HG03457 (cell line): Measurements from ENCODE around the gene PRKG1.

Source experiments
- ATAC-seq: cut with Tn5 transposase; IDR thresholded peaks from one replicate; pipeline ENCODE4 v1.9.1; 2021; ENCODE audit warnings: moderate number of reproducible peaks; ENCODE audit not compliant: unreplicated experiment

Gene PRKG1

GRCh38 chr10:51629934-51630639, 555.8 kb downstream of the PRKG1 start:
- no peak for ATAC-seq

GRCh38 chr10:51630640-51631005, 556.3 kb downstream of the PRKG1 start:
- no peak for ATAC-seq

GRCh38 chr10:51635436-51635835, 561.1 kb downstream of the PRKG1 start:
- ATAC-seq: no peak

GRCh38 chr10:51638211-51638610, 563.9 kb downstream of the PRKG1 start:
- no peak for ATAC-seq

GRCh38 chr10:51638737-51639136, 564.5 kb downstream of the PRKG1 start:
- ATAC-seq: no peak

GRCh38 chr10:51640120-51640819, 566.0 kb downstream of the PRKG1 start:
- ATAC-seq: no peak

GRCh38 chr10:51642581-51642980, 568.3 kb downstream of the PRKG1 start:
- no peak for ATAC-seq

- no peak for ATAC-seq
Observed at GRCh38 chr10:51643734-51644133, 569.4 kb downstream of the PRKG1 start.

GRCh38 chr10:51649064-51649463, 574.8 kb downstream of the PRKG1 start:
- no peak for ATAC-seq

GRCh38 chr10:51651063-51651462, 576.8 kb downstream of the PRKG1 start:
- ATAC-seq: no peak

GRCh38 chr10:51653025-51653424, 578.7 kb downstream of the PRKG1 start:
- no peak for ATAC-seq

GRCh38 chr10:51654918-51655317, 580.6 kb downstream of the PRKG1 start:
- no peak for ATAC-seq

GRCh38 chr10:51656503-51656902, 582.2 kb downstream of the PRKG1 start:
- ATAC-seq: no peak

GRCh38 chr10:51658000-51658399, 583.7 kb downstream of the PRKG1 start:
- no peak for ATAC-seq

- ATAC-seq: no peak
Observed at GRCh38 chr10:51659344-51659743, 585.1 kb downstream of the PRKG1 start.

- ATAC-seq: no peak
Observed at GRCh38 chr10:51663086-51663485, 588.8 kb downstream of the PRKG1 start.

- no peak for ATAC-seq
Observed at GRCh38 chr10:51666456-51666855, 592.2 kb downstream of the PRKG1 start.

- no peak for ATAC-seq
Observed at GRCh38 chr10:51667678-51668335, 593.5 kb downstream of the PRKG1 start.

GRCh38 chr10:51668336-51668689, 594.0 kb downstream of the PRKG1 start:
- ATAC-seq: no peak

- no peak for ATAC-seq
Observed at GRCh38 chr10:51669041-51669440, 594.8 kb downstream of the PRKG1 start.

- no peak for ATAC-seq
Observed at GRCh38 chr10:51672039-51672535, 597.8 kb downstream of the PRKG1 start.

- no peak for ATAC-seq
Observed at GRCh38 chr10:51675088-51675487, 600.8 kb downstream of the PRKG1 start.
